Adipocyte (in vitro differentiated cells): ENCODE measurements around the gene HOPX.

ENCODE experiments used
- DNase-seq: peaks from one replicate; pipeline ENCODE4 v3.0.0-alpha.2; 2015; ENCODE audit warnings: low read depth
- H3K27me3 ChIP-seq: replicated peaks from 2 replicates; pipeline ENCODE4 v1.7.0; 2013; ENCODE audit warnings: mild to moderate bottlenecking, low read length, moderate library complexity; ENCODE audit not compliant: control insufficient read depth, insufficient read depth
- H3K36me3 ChIP-seq: 2 replicates; pipeline ENCODE4 v1.7.0; 2013; ENCODE audit warnings: low read length, mild to moderate bottlenecking, moderate library complexity; ENCODE audit not compliant: control insufficient read depth, insufficient read depth, severe bottlenecking
- H3K4me1 ChIP-seq: 2 replicates; pipeline ENCODE4 v1.7.0; 2013; ENCODE audit warnings: mild to moderate bottlenecking, low read length, moderate library complexity; ENCODE audit not compliant: control insufficient read depth, insufficient read depth
- H3K4me3 ChIP-seq: 2 replicates; pipeline ENCODE4 v1.7.0; 2013; ENCODE audit warnings: mild to moderate bottlenecking, low read length, moderate library complexity
- H3K9ac ChIP-seq: 2 replicates; pipeline ENCODE4 v1.7.0; 2013; ENCODE audit warnings: mild to moderate bottlenecking, low read length, moderate library complexity
- H3K9me3 ChIP-seq: 2 replicates; pipeline ENCODE4 v1.7.0; 2013; ENCODE audit warnings: mild to moderate bottlenecking, low read length, moderate library complexity; ENCODE audit not compliant: control insufficient read depth

Gene HOPX

GRCh38 chr4:56688094-56688647, 7.1 kb upstream of the HOPX start:
- no peaks in the 10 kb centered on the region for H3K9me3 ChIP-seq
- no peak overlapping the region for H3K9ac ChIP-seq
- peaks cover 53% of the 10 kb centered on the region for H3K27me3 ChIP-seq
- H3K4me1 ChIP-seq = no peaks in the 10 kb centered on the region
- H3K36me3 ChIP-seq = no peaks in the 10 kb centered on the region
- DNase-seq = no peak
- no peak overlapping the region for H3K4me3 ChIP-seq

GRCh38 chr4:56686537-56687231, 5.6 kb upstream of the HOPX start:
- Histone ChIP-seq H3K4me3 (no peak overlapping the region), H3K4me1 (peaks cover 7% of the 10 kb centered on the region), H3K9ac (no peak overlapping the region), H3K36me3 (no peaks in the 10 kb centered on the region), H3K9me3 (no peaks in the 10 kb centered on the region), H3K27me3 (peaks cover 59% of the 10 kb centered on the region)
- no peak for DNase-seq

- Histone ChIP-seq H3K36me3 (no peaks in the 10 kb centered on the region), H3K4me3 (no peak overlapping the region), H3K4me1 (peaks cover 14% of the 10 kb centered on the region), H3K9ac (no peak overlapping the region), H3K27me3 (peaks cover 54% of the 10 kb centered on the region), H3K9me3 (no peaks in the 10 kb centered on the region)
- DNase-seq = no peak
Observed at GRCh38 chr4:56684320-56685050, 3.4 kb upstream of the HOPX start.

DNA sequence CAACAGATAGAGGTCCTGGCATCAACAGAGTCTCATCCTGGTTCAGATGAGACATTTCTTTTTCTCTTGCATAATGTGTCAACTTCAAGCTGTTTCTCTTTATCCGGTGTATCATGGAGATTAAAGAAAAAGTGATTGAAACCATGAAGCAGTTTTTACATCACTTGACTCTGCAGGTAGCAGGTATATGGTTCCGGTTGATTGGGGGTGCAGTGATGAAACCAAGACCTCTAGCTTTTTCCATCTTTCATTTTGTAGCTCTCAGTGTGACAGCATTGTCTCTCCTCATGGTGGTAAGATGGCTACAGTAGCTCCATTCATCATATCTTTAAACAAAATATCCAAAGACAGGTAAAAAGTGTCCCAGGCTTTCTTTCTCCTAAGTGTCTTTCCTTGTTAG, 2.4 kb upstream of the HOPX start:
- Histone ChIP-seq H3K36me3 (no peaks in the 10 kb centered on the region), H3K9me3 (no peaks in the 10 kb centered on the region), H3K9ac (no peak overlapping the region), H3K4me3 (no peak overlapping the region), H3K4me1 (peaks cover 14% of the 10 kb centered on the region), H3K27me3 (peaks cover 54% of the 10 kb centered on the region)
- DNase-seq = no peak

DNA sequence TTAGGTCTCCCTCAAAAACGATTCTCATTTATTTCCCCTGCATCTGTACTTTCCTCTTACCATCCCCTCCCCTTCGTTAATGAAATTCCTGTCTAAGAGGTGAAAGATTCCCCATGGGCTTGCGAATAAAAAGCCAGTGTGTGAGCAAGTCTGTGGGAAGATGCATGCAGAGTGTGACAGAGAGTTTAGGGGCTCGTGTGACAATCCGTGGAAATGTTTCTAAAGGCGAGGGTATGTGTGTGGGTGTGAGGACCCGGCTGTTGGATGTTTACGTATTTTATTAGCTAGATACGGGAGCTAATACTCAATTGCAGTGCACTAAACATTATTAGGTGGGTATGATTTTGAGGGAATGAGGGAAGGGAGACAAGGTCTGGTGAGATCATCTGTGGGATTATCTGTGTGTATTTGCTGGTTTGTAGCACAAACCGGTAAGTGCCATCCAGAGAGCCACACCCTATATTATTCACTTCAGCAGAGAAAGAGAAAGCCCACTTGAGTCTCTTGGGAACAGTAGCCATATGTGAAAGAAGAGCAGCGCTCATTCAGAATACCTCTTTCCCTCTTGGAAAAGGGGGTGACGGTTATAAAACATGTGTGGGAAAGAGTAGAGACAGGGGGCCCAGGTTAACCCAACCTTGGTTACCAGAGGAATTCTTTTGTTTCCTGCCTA, 893 bp upstream of the HOPX start:
- Histone ChIP-seq H3K9ac (no peak overlapping the region), H3K4me1 (peaks cover 21% of the 10 kb centered on the region), H3K36me3 (no peaks in the 10 kb centered on the region), H3K4me3 (peak overlapping the region; percentile 51), H3K9me3 (no peaks in the 10 kb centered on the region), H3K27me3 (peaks cover 47% of the 10 kb centered on the region)
- DNase-seq = no peak

DNA sequence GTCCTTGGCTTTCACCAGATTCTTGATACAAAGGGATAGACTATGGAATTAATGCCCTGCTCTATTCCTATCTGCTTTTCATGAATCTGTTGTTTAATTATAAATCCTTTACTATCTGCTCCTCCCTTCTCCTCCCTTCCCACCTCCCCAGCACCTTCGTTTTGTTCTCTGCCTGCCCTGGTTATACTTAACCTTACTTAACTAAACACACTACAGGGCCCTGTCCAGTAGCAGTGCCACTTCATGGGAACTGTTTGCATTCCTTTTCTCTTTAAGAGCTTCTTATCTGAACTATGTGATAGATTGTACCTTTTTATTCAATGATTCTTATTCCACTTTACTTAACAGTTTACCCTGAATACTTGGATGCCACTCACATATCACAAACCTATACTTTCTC, 830 bp downstream of the HOPX start:
- Histone ChIP-seq H3K4me3 (no peak overlapping the region), H3K36me3 (no peaks in the 10 kb centered on the region), H3K9ac (no peak overlapping the region), H3K4me1 (peaks cover 29% of the 10 kb centered on the region), H3K27me3 (peaks cover 40% of the 10 kb centered on the region), H3K9me3 (no peaks in the 10 kb centered on the region)
- DNase-seq = no peak

- Histone ChIP-seq H3K36me3 (no peaks in the 10 kb centered on the region), H3K27me3 (peaks cover 20% of the 10 kb centered on the region), H3K9me3 (no peaks in the 10 kb centered on the region), H3K9ac (no peak overlapping the region), H3K4me3 (no peak overlapping the region), H3K4me1 (peaks cover 33% of the 10 kb centered on the region)
- no peak for DNase-seq
Observed at GRCh38 chr4:56677711-56678110, 3.4 kb downstream of the HOPX start.

DNA sequence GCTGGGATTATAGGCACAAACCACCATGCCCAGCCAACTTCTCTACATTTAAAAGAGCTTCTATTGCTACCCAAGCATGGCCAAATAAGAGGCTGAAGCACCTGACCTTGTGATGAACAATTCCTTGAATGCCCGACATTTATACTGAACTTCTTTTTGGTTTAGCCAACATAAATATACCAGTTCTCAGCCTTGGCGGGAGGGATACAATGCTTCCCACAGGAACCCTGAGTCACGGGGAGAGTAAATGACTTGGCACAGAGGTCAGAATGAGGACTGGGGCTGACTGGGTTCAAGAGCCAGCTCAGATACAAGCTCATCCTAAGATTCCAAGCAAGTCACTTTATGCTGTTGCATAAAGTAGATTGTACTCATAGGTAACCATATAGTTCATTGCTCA, 6.1 kb downstream of the HOPX start:
- Histone ChIP-seq H3K9ac (no peak overlapping the region), H3K4me3 (no peak overlapping the region), H3K27me3 (no peaks in the 10 kb centered on the region), H3K36me3 (no peaks in the 10 kb centered on the region), H3K9me3 (no peaks in the 10 kb centered on the region), H3K4me1 (peaks cover 30% of the 10 kb centered on the region)
- no peak for DNase-seq

GRCh38 chr4:56671860-56672259, 9.2 kb downstream of the HOPX start:
- DNase-seq = peak; percentile 17
- peaks cover 6% of the 10 kb centered on the region for H3K9me3 ChIP-seq
- H3K9ac ChIP-seq = no peak overlapping the region
- H3K4me1 ChIP-seq = peaks cover 34% of the 10 kb centered on the region
- H3K36me3 ChIP-seq = no peaks in the 10 kb centered on the region
- H3K4me3 ChIP-seq = no peak overlapping the region
- H3K27me3 ChIP-seq = no peaks in the 10 kb centered on the region

- H3K4me3 ChIP-seq = no peak overlapping the region
- H3K36me3 ChIP-seq = no peaks in the 10 kb centered on the region
- no peaks in the 10 kb centered on the region for H3K27me3 ChIP-seq
- H3K9me3 ChIP-seq = peaks cover 6% of the 10 kb centered on the region
- H3K4me1 ChIP-seq = peaks cover 34% of the 10 kb centered on the region
- H3K9ac ChIP-seq = no peak overlapping the region
- no peak for DNase-seq
Observed at GRCh38 chr4:56671373-56671772, 9.7 kb downstream of the HOPX start.

GRCh38 chr4:56668267-56668666, 12.8 kb downstream of the HOPX start:
- no peak for DNase-seq
- H3K9me3 ChIP-seq = peaks cover 6% of the 10 kb centered on the region
- peaks cover 34% of the 10 kb centered on the region for H3K4me1 ChIP-seq
- no peak overlapping the region for H3K4me3 ChIP-seq
- no peaks in the 10 kb centered on the region for H3K36me3 ChIP-seq
- peaks cover 8% of the 10 kb centered on the region for H3K27me3 ChIP-seq
- H3K9ac ChIP-seq = no peak overlapping the region
